CD4-positive, alpha-beta T cell (primary cell): ENCODE data around the gene HSPA6. TPM values are rescaled to one million over a fixed set of nuclear protein-coding genes. Genes with fewer than 3 reads are reported as not detected.
"Not testable (repeated sequence)": the region's sequence is repeated elsewhere in the genome, so short reads cannot be mapped to it uniquely, and the experiment has no call there.

Source experiments
- ATAC-seq: fragments of 200-7000 bp; cut with Tn5 transposase; one replicate; pipeline ENCODE4 v1.10.0; 2022; ENCODE audit warnings: mild to moderate bottlenecking; ENCODE audit not compliant: poor library complexity
- CTCF ChIA-PET: fragments of 350-600 bp; sonication (Branson Sonifier 250); formaldehyde crosslinking; loops from one replicate; lab custom pipeline; 2021; ENCODE audit warnings: antibody characterized with exemption, inconsistent platforms; lab: Charles Lee
- POLR2A ChIA-PET: fragments of 350-600 bp; sonication (Branson Sonifier 250); formaldehyde crosslinking; loops from one replicate; lab custom pipeline; 2021; ENCODE audit warnings: antibody characterized with exemption, inconsistent platforms; lab: Charles Lee
- DNase-seq, 14 experiments: peaks; one replicate each; pipeline ENCODE4 v3.0.0-alpha.2; 2013 to 2020; ENCODE audit warnings: mixed read lengths in 2 of 14
- H3K27ac ChIP-seq, 2 donors: one replicate each; pipeline versions ENCODE4 v1.5.1 to v1.7.0; 2013; ENCODE audit warnings: low read length in 2 of 2, low read depth in 1 of 2, mild to moderate bottlenecking in 1 of 2
- H3K27me3 ChIP-seq, 2 experiments: 1 replicate in 1 of 2; 2 replicates in 1 of 2; pipeline versions ENCODE4 v1.6.1 to v1.7.0; 2013; ENCODE audit warnings: low read length in 2 of 2, control low read depth in 1 of 2, mild to moderate bottlenecking in 1 of 2, moderate library complexity in 1 of 2; ENCODE audit not compliant: insufficient read depth in 2 of 2, control insufficient read depth in 1 of 2
- H3K36me3 ChIP-seq: one replicate; pipeline ENCODE4 v1.6.1; 2013; ENCODE audit warnings: low read length, control low read depth; ENCODE audit not compliant: insufficient read depth
- H3K4me1 ChIP-seq: one replicate; pipeline ENCODE4 v1.6.1; 2013; ENCODE audit warnings: low read length, control low read depth; ENCODE audit not compliant: insufficient read depth
- H3K4me3 ChIP-seq: one replicate; pipeline ENCODE4 v1.5.1; 2013; ENCODE audit warnings: mild to moderate bottlenecking, low read length, moderate library complexity
- H3K9me3 ChIP-seq, 2 experiments: 1 replicate in 1 of 2; 2 replicates in 1 of 2; pipeline versions ENCODE4 v1.6.1 to v1.7.0; 2013; ENCODE audit warnings: low read length in 2 of 2, mild to moderate bottlenecking in 2 of 2, control low read depth in 1 of 2, moderate library complexity in 1 of 2; ENCODE audit not compliant: control insufficient read depth in 1 of 2, insufficient read depth in 1 of 2
- H3K27ac Mint-ChIP-seq: one replicate; pipeline ENCODE4 v1.8.0; 2020; ENCODE audit warnings: mixed read lengths
- H3K27me3 Mint-ChIP-seq: one replicate; pipeline ENCODE4 v1.8.0; 2021; ENCODE audit warnings: mixed read lengths
- H3K36me3 Mint-ChIP-seq: one replicate; pipeline ENCODE4 v1.8.0; 2021; ENCODE audit warnings: low read depth, mixed read lengths
- H3K4me1 Mint-ChIP-seq: one replicate; pipeline ENCODE4 v1.8.0; 2021; ENCODE audit warnings: low read depth, mixed read lengths
- H3K4me3 Mint-ChIP-seq: one replicate; pipeline ENCODE4 v1.8.0; 2020; ENCODE audit warnings: mild to moderate bottlenecking, mixed read lengths
- H3K9me3 Mint-ChIP-seq: one replicate; pipeline ENCODE4 v1.8.0; 2020; ENCODE audit warnings: mixed read lengths
- intact Hi-C, 2 experiments: fragments of 100-400 bp; cut with DNase I in 1 of 2; cut with micrococcal nuclease in 1 of 2; formaldehyde crosslinking; loops; one replicate each; pipeline versions ENCODE4 v1.15.1 to v1.9.0; 2023 to 2025; cut with DNase I, micrococcal nuclease
- total RNA-seq, 174 experiments: library from RNA in 2 of 174; stranded (reverse) in 2 of 174; gene quantifications; one replicate each; pipeline ENCODE4 v1.2.3 and lab custom pipeline; 2021 to 2026
- TF ChIP-seq, protein P1 (sequence below): fragments of 200-600 bp; IDR thresholded peaks from one replicate; pipeline ENCODE4 v1.8.0; 2022; ENCODE audit warnings: antibody characterized with exemption, mild to moderate bottlenecking

Gene HSPA6
- total RNA-seq, 2 experiments from 2014 or later: 0.78 to 1.0 TPM

- intact Hi-C loops: no loop called here
- H3K4me1 ChIP-seq: peaks cover 15% of the 10 kb centered on the region
- H3K4me3 Mint-ChIP-seq: no peak within 1 kb of the TSS
- no peak within 1 kb of the TSS for H3K27ac ChIP-seq
- H3K27ac Mint-ChIP-seq: no peak within 1 kb of the TSS
- TF ChIP-seq, protein P1, sequence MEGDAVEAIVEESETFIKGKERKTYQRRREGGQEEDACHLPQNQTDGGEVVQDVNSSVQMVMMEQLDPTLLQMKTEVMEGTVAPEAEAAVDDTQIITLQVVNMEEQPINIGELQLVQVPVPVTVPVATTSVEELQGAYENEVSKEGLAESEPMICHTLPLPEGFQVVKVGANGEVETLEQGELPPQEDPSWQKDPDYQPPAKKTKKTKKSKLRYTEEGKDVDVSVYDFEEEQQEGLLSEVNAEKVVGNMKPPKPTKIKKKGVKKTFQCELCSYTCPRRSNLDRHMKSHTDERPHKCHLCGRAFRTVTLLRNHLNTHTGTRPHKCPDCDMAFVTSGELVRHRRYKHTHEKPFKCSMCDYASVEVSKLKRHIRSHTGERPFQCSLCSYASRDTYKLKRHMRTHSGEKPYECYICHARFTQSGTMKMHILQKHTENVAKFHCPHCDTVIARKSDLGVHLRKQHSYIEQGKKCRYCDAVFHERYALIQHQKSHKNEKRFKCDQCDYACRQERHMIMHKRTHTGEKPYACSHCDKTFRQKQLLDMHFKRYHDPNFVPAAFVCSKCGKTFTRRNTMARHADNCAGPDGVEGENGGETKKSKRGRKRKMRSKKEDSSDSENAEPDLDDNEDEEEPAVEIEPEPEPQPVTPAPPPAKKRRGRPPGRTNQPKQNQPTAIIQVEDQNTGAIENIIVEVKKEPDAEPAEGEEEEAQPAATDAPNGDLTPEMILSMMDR: no peak
- DNase-seq (peak in 1 of 14 experiments; percentile 45), ATAC-seq (no peak)
- H3K36me3 Mint-ChIP-seq: no peaks in the 10 kb centered on the region
- H3K36me3 ChIP-seq: no peaks in the 10 kb centered on the region
- no peaks in the 10 kb centered on the region for H3K9me3 Mint-ChIP-seq
- H3K4me3 ChIP-seq: no peak within 1 kb of the TSS
- ChIA-PET POLR2A (no interaction called here), CTCF (no interaction called here)
- H3K4me1 Mint-ChIP-seq: peaks cover 13% of the 10 kb centered on the region
- no peaks in the 10 kb centered on the region for H3K9me3 ChIP-seq
- H3K27me3 ChIP-seq: no peaks in the 10 kb centered on the region
- H3K27me3 Mint-ChIP-seq: no peaks in the 10 kb centered on the region
Observed at GRCh38 chr1:161549652-161550051, 25.3 kb downstream of the HSPA6 start, which contains the start of gene FCGR3A. Gene FCGR3A, minus strand, starts transcription at chr1:161549818. Its CDS starts 82 bp downstream, at chr1:161549736.

GRCh38 chr1:161550942-161551341, 26.6 kb downstream of the HSPA6 start:
- ATAC-seq, DNase-seq, POLR2A ChIA-PET, intact Hi-C loops, H3K27me3 ChIP-seq, H3K4me3 Mint-ChIP-seq, H3K27me3 Mint-ChIP-seq, CTCF ChIA-PET, H3K9me3 Mint-ChIP-seq, H3K36me3 ChIP-seq, H3K4me3 ChIP-seq, H3K27ac ChIP-seq, H3K36me3 Mint-ChIP-seq, H3K4me1 Mint-ChIP-seq, H3K27ac Mint-ChIP-seq, H3K9me3 ChIP-seq: not testable (repeated sequence)
- H3K4me1 ChIP-seq: peaks cover 14% of the 10 kb centered on the region

- CTCF ChIA-PET, H3K36me3 Mint-ChIP-seq, H3K4me3 Mint-ChIP-seq, H3K4me1 Mint-ChIP-seq, H3K9me3 ChIP-seq, H3K4me3 ChIP-seq, POLR2A ChIA-PET, H3K9me3 Mint-ChIP-seq, ATAC-seq, DNase-seq, H3K27me3 ChIP-seq, intact Hi-C loops, H3K27ac Mint-ChIP-seq, H3K27me3 Mint-ChIP-seq, H3K36me3 ChIP-seq, H3K27ac ChIP-seq: not testable (repeated sequence)
- H3K4me1 ChIP-seq: peaks cover 14% of the 10 kb centered on the region
Observed at GRCh38 chr1:161553631-161554030, 29.3 kb downstream of the HSPA6 start.

DNA sequence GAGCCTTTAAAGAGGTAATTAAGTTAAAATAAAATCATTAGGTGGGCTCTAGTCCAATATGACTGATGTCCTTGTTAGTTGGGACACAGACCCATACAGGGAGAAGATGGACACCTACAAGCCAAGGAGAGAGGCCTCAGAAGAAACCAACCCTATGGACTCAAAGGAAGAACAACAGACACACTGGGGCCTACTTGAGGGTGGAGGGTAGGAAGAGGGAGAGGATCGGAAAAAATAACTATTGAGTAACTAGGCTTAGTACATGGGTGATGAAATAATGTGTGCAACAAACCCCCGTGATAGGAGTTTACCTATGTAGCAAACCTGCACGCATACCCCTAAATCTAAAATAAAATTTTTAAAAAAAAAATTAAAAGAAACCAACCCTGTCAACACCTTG, 30.0 kb downstream of the HSPA6 start:
- CTCF ChIA-PET, H3K9me3 Mint-ChIP-seq, H3K27me3 Mint-ChIP-seq, intact Hi-C loops, H3K4me1 Mint-ChIP-seq, H3K9me3 ChIP-seq, POLR2A ChIA-PET, DNase-seq, H3K27ac ChIP-seq, H3K4me3 ChIP-seq, H3K36me3 Mint-ChIP-seq, H3K4me3 Mint-ChIP-seq, H3K36me3 ChIP-seq, H3K27me3 ChIP-seq, H3K27ac Mint-ChIP-seq, ATAC-seq: not testable (repeated sequence)
- peaks cover 13% of the 10 kb centered on the region for H3K4me1 ChIP-seq

DNA sequence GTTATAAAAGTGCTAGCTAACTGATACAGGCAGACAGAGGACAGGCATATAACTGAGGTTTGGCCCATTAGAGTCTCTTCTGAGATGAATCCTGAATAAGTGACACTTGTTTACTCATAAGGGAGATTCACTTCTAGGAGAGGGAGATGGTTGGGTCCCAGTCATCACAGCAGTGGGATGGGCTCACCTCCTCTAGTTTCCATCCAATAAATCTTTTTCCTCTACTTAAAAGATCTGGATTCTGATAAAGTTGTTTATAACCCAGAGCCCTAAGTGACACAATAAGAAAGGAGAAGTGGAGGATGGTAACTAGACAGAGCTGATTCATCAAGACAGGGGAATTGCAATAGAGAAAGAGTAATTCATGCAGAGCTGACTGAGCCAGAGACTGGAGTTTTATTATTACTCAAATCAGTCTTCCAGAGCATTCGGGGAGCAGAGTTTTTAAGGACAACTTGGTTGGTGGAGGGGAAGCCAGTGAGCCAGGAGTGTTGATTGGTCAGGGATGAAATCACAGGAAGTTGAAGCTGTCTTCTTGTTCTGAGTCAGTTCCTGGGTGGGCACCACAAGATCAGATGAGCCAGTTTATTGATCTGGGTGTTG, 30.6 kb downstream of the HSPA6 start:
- H3K4me1 ChIP-seq, CTCF ChIA-PET, H3K9me3 Mint-ChIP-seq, H3K4me3 Mint-ChIP-seq, H3K36me3 ChIP-seq, intact Hi-C loops, H3K27me3 ChIP-seq, H3K9me3 ChIP-seq, POLR2A ChIA-PET, H3K36me3 Mint-ChIP-seq, H3K27me3 Mint-ChIP-seq, H3K4me3 ChIP-seq, H3K27ac ChIP-seq, H3K4me1 Mint-ChIP-seq, H3K27ac Mint-ChIP-seq: not testable (repeated sequence)
- peak in 1 of 14 experiments; percentile 42 for DNase-seq
- peak; percentile 29 for ATAC-seq

DNA sequence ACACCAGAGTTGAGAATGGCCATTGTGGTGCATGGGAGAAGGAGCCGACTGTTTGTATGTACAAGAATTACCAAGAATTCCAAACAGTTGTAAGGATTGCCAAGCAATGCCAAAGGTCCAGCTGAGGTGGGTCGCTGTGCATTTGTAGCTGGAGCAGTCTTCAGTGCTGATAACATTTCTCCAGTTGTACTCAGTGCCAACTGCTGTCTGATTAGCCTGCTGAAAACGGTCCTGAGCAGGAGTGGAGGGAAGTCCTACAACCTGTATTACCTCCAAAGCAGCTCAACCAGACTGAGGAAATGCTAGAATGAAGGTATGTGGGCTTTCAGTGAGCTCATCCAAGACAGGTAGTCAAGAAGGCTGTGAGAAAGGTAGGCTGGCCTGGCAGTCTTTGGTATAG, 31.8 kb downstream of the HSPA6 start:
- H3K27me3 Mint-ChIP-seq, H3K4me1 ChIP-seq, H3K27me3 ChIP-seq, H3K9me3 ChIP-seq, POLR2A ChIA-PET, H3K4me3 Mint-ChIP-seq, H3K4me3 ChIP-seq, H3K27ac ChIP-seq, CTCF ChIA-PET, H3K9me3 Mint-ChIP-seq, intact Hi-C loops, H3K36me3 Mint-ChIP-seq, H3K27ac Mint-ChIP-seq, DNase-seq, H3K36me3 ChIP-seq, ATAC-seq: not testable (repeated sequence)
- peaks cover 15% of the 10 kb centered on the region for H3K4me1 Mint-ChIP-seq
